GM12801 (cell line): ENCODE data around the gene CCR6.

Experiments
- CTCF ChIP-seq: IDR thresholded peaks from one replicate; pipeline ENCODE4 v1.5.1; 2011; ENCODE audit warnings: control low read depth; ENCODE audit not compliant: insufficient read length; ENCODE audit errors: extremely low read depth

The CCR6 gene

GRCh38 chr6:167154895-167155294 lies 32.0 kb downstream of the CCR6 start:
- TF ChIP-seq CTCF: no peak

GRCh38 chr6:167157414-167157813 lies 34.5 kb downstream of the CCR6 start:
- no peak for TF ChIP-seq CTCF

GRCh38 chr6:167157863-167158262 lies 35.0 kb downstream of the CCR6 start, which contains the start of gene GPR31:
Gene GPR31 (minus strand): TSS chr6:167157980. CDS start chr6:167157831, 149 bp downstream.
- no peak for TF ChIP-seq CTCF

GRCh38 chr6:167161851-167162467 lies 39.1 kb downstream of the CCR6 start:
- no peak for TF ChIP-seq CTCF

GRCh38 chr6:167162591-167162990 lies 39.7 kb downstream of the CCR6 start:
- TF ChIP-seq CTCF: no peak

GRCh38 chr6:167163476-167164011 lies 40.6 kb downstream of the CCR6 start:
- TF ChIP-seq CTCF: no peak

- no peak for TF ChIP-seq CTCF
Observed at GRCh38 chr6:167164261-167164660, 41.4 kb downstream of the CCR6 start.
